Aorta (tissue), 5 donors: ENCODE data around the gene TTLL13. TPM values are rescaled to one million over a fixed set of nuclear protein-coding genes. Genes with fewer than 3 reads are reported as not detected.

Experiments used
- ATAC-seq: fragments of 200-7000 bp; cut with Tn5 transposase; one replicate; pipeline ENCODE4 v1.9.1; 2022; ENCODE audit warnings: moderate library complexity; ENCODE audit not compliant: low FRiP score
- DNase-seq, 2 donors: peaks; one replicate each; pipeline ENCODE4 v3.0.0-alpha.2; 2020
- H3K27ac ChIP-seq, 2 donors: one replicate each; pipeline ENCODE4 v1.5.1; 2013; ENCODE audit warnings: low read length in 2 of 2, mild to moderate bottlenecking in 2 of 2, moderate library complexity in 2 of 2, control low read depth in 1 of 2, inconsistent platforms in 1 of 2, low read depth in 1 of 2
- H3K27me3 ChIP-seq, 2 donors: one replicate each; pipeline ENCODE4 v1.6.1; 2013; ENCODE audit warnings: control low read depth in 1 of 2, low read length in 1 of 2, mild to moderate bottlenecking in 1 of 2, moderate library complexity in 1 of 2; ENCODE audit not compliant: insufficient read depth in 2 of 2, control insufficient read depth in 1 of 2
- H3K36me3 ChIP-seq, 2 donors: one replicate each; pipeline ENCODE4 v1.6.1; 2013; ENCODE audit warnings: control low read depth in 1 of 2, low read length in 1 of 2, mild to moderate bottlenecking in 1 of 2; ENCODE audit not compliant: insufficient read depth in 2 of 2, control insufficient read depth in 1 of 2
- H3K4me1 ChIP-seq, 2 donors: one replicate each; pipeline ENCODE4 v1.6.1; 2013; ENCODE audit warnings: low read length in 2 of 2, control low read depth in 1 of 2, mild to moderate bottlenecking in 1 of 2, moderate library complexity in 1 of 2; ENCODE audit not compliant: insufficient read depth in 2 of 2, control insufficient read depth in 1 of 2
- H3K4me3 ChIP-seq, 2 donors: one replicate each; pipeline ENCODE4 v1.5.1; 2013; ENCODE audit warnings: low read length in 2 of 2, control low read depth in 1 of 2, mild to moderate bottlenecking in 1 of 2
- H3K9me3 ChIP-seq: one replicate; pipeline ENCODE4 v1.6.1; 2013; ENCODE audit warnings: mild to moderate bottlenecking, low read length; ENCODE audit not compliant: control insufficient read depth
- WGBS, 2 donors: extraction: QIAGEN DNeasy Blood & Tissue Kit; methylation state at CpG; one replicate each; pipeline ENCODE4 v1.1.7; 2013; 5-methylcytosine and 5-hydroxymethylcytosine counted together
- intact Hi-C, 2 donors: fragments of 100-400 bp; cut with DNase I; formaldehyde crosslinking; loops; one replicate each; pipeline versions ENCODE4 v1.14.2 to v1.15.0; 2022
- polyA plus RNA-seq, 2 donors: library from polyadenylated mRNA; stranded (reverse); fragments of 200-250 nt; gene quantifications; one replicate each; pipeline ENCODE4 v1.2.3, GENCODE V29; 2013
- total RNA-seq, 2 donors: library from RNA; stranded (reverse); fragmentation: NEBNext Ultra II Directional; extraction: Animal tissue kit (Norgen Biotek cat#: 25700); gene quantifications; one replicate each; pipeline ENCODE4 v1.2.1, GENCODE V29; 2021
- donor health status: healthy with polysubstance abuse.
- donor health status: Bipolar disorder and iron deficiency.
- donor health status: DM: no; HTN: no; CAD: no.
- donor health status: DM: no; HTN: no; CAD: no.
- donor health status: DM: yes; HTN: yes; CAD: no.

Gene TTLL13
- total and polyA plus RNA-seq, 4 donors, result not detected

- peak in 1 of 2 donors; percentile 30 for DNase-seq
- H3K27me3 ChIP-seq, result no peaks in the 10 kb centered on the region
- WGBS, 2 donors, result 92 to 93% methylated on average over 5 of the region's 5 CpGs
- intact Hi-C loops, result no loop called here
- no peaks in the 10 kb centered on the region for H3K9me3 ChIP-seq
- no peak for ATAC-seq
- H3K36me3 ChIP-seq, result no peaks in the 10 kb centered on the region
- no peak overlapping the region for H3K27ac ChIP-seq
- H3K4me1 ChIP-seq, result no peaks in the 10 kb centered on the region
- no peak overlapping the region for H3K4me3 ChIP-seq
Measured at GRCh38 chr15:90205886-90206285, 43.5 kb upstream of the TTLL13 start.

- intact Hi-C loops, result no loop called here
- no peak overlapping the region for H3K4me3 ChIP-seq
- 90 to 94% methylated on average over 6 of the region's 6 CpGs for WGBS, 2 donors
- H3K4me1 ChIP-seq, result no peaks in the 10 kb centered on the region
- peak in 1 of 2 donors; percentile 9 for DNase-seq
- no peaks in the 10 kb centered on the region for H3K36me3 ChIP-seq
- H3K27me3 ChIP-seq, result no peaks in the 10 kb centered on the region
- H3K9me3 ChIP-seq, result no peaks in the 10 kb centered on the region
- ATAC-seq, result no peak
- no peak overlapping the region for H3K27ac ChIP-seq
Measured at GRCh38 chr15:90207252-90207651, 42.1 kb upstream of the TTLL13 start.

- no peaks in the 10 kb centered on the region for H3K4me1 ChIP-seq
- intact Hi-C loops, result no loop called here
- peak in 1 of 2 donors; percentile 9 for DNase-seq
- H3K27me3 ChIP-seq, result no peaks in the 10 kb centered on the region
- H3K4me3 ChIP-seq, result no peak overlapping the region
- no peak for ATAC-seq
- no peaks in the 10 kb centered on the region for H3K9me3 ChIP-seq
- no peak overlapping the region for H3K27ac ChIP-seq
- 94 to 96% methylated on average over 6 of the region's 6 CpGs for WGBS, 2 donors
- H3K36me3 ChIP-seq, result no peaks in the 10 kb centered on the region
Measured at GRCh38 chr15:90208356-90208755, 41.0 kb upstream of the TTLL13 start.

- whole genome bisulfite sequencing, 2 donors, result 80 to 82% methylated on average over 9 of the region's 9 CpGs
- Histone ChIP-seq H3K9me3 (no peaks in the 10 kb centered on the region), H3K36me3 (no peaks in the 10 kb centered on the region), H3K27ac (no peak overlapping the region), H3K4me3 (no peak overlapping the region), H3K27me3 (no peaks in the 10 kb centered on the region), H3K4me1 (no peaks in the 10 kb centered on the region)
- intact Hi-C loops, result no loop called here
- no peak for ATAC-seq
- peak in 1 of 2 donors; percentile 24 for DNase-seq
Measured at GRCh38 chr15:90209591-90209990, 39.8 kb upstream of the TTLL13 start.

GRCh38 chr15:90210593-90210992 is 38.8 kb upstream of the TTLL13 start:
- Histone ChIP-seq H3K4me3 (no peak overlapping the region), H3K27ac (no peak overlapping the region), H3K4me1 (no peaks in the 10 kb centered on the region), H3K36me3 (no peaks in the 10 kb centered on the region), H3K27me3 (no peaks in the 10 kb centered on the region), H3K9me3 (no peaks in the 10 kb centered on the region)
- 85 to 89% methylated on average over 8 of the region's 8 CpGs for WGBS, 2 donors
- ATAC-seq, result no peak
- DNase-seq, result peak in 1 of 2 donors; percentile 36
- intact Hi-C loops, result no loop called here

GRCh38 chr15:90211009-90211408 is 38.3 kb upstream of the TTLL13 start:
- intact Hi-C loops, result no loop called here
- Histone ChIP-seq H3K9me3 (no peaks in the 10 kb centered on the region), H3K4me1 (no peaks in the 10 kb centered on the region), H3K27ac (no peak overlapping the region), H3K27me3 (no peaks in the 10 kb centered on the region), H3K4me3 (no peak overlapping the region), H3K36me3 (no peaks in the 10 kb centered on the region)
- DNase-seq (peak in 1 of 2 donors; percentile 35), ATAC-seq (no peak)
- 93 to 99% methylated on average over 9 of the region's 9 CpGs for WGBS, 2 donors

GRCh38 chr15:90211440-90212143 is 37.8 kb upstream of the TTLL13 start:
- H3K9me3 ChIP-seq, result no peaks in the 10 kb centered on the region
- intact Hi-C loops, result no loop called here
- no peaks in the 10 kb centered on the region for H3K36me3 ChIP-seq
- DNase-seq (peak in 1 of 2 donors; percentile 50), ATAC-seq (no peak)
- H3K27me3 ChIP-seq, result no peaks in the 10 kb centered on the region
- H3K4me1 ChIP-seq, result no peaks in the 10 kb centered on the region
- WGBS, 2 donors, result 72% methylated on average over 10 to 13 of the region's 13 CpGs
- H3K27ac ChIP-seq, result no peak overlapping the region
- no peak overlapping the region for H3K4me3 ChIP-seq

- ATAC-seq (peak; percentile 27), DNase-seq (peak in 1 of 2 donors; percentile 49)
- Histone ChIP-seq H3K27ac (no peak overlapping the region), H3K36me3 (no peaks in the 10 kb centered on the region), H3K27me3 (no peaks in the 10 kb centered on the region), H3K9me3 (no peaks in the 10 kb centered on the region), H3K4me3 (no peak overlapping the region), H3K4me1 (no peaks in the 10 kb centered on the region)
- intact Hi-C loops, result no loop called here
- 76 to 77% methylated on average over 35 of the region's 35 CpGs for WGBS, 2 donors
Measured at GRCh38 chr15:90212221-90213098, 36.9 kb upstream of the TTLL13 start.
